ENCODE measurements around the gene LARP4B.

- TF ChIP-seq, protein P1, sequence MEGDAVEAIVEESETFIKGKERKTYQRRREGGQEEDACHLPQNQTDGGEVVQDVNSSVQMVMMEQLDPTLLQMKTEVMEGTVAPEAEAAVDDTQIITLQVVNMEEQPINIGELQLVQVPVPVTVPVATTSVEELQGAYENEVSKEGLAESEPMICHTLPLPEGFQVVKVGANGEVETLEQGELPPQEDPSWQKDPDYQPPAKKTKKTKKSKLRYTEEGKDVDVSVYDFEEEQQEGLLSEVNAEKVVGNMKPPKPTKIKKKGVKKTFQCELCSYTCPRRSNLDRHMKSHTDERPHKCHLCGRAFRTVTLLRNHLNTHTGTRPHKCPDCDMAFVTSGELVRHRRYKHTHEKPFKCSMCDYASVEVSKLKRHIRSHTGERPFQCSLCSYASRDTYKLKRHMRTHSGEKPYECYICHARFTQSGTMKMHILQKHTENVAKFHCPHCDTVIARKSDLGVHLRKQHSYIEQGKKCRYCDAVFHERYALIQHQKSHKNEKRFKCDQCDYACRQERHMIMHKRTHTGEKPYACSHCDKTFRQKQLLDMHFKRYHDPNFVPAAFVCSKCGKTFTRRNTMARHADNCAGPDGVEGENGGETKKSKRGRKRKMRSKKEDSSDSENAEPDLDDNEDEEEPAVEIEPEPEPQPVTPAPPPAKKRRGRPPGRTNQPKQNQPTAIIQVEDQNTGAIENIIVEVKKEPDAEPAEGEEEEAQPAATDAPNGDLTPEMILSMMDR (conservative IDR thresholded peaks at IDR 0.05; ENCODE audit: low read depth in 2 of 2) = no peak
- TF ChIP-seq NANOG (IDR thresholded peaks at IDR 0.05; ENCODE audit: borderline replicate concordance) = no peak
These were observed 59.5 kb downstream of the LARP4B start for GRCh38 chr10:871951-872403.
